RPMI7951 (cell line): ENCODE results near the gene LOXL4. TPM values are rescaled to one million over a fixed set of nuclear protein-coding genes. Genes with fewer than 3 reads are reported as not detected.

Source experiments
- DNase-seq: peaks from one replicate; pipeline ENCODE4 v3.0.0-alpha.2; 2012; ENCODE audit warnings: low read depth
- total RNA-seq: library from RNA; depleted of rRNA; stranded (reverse); fragments of >200 nt; shearing (Covaris generic); gene quantifications from 2 replicates; pipeline ENCODE4 v1.2.3, GENCODE V29; 2014

LOXL4 gene
- total RNA-seq, 1 experiment from 2014 or later: under 0.01 TPM

- no peak for DNase-seq
Observed at GRCh38 chr10:98264378-98265065, 3.5 kb downstream of the LOXL4 start.

- no peak for DNase-seq
Observed at GRCh38 chr10:98263088-98263487, 4.9 kb downstream of the LOXL4 start.

- DNase-seq: peak; percentile 49
Observed at GRCh38 chr10:98262571-98262970, 5.4 kb downstream of the LOXL4 start.

- DNase-seq: no peak
Observed at GRCh38 chr10:98261436-98262277, 6.3 kb downstream of the LOXL4 start.

- no peak for DNase-seq
Observed at GRCh38 chr10:98260752-98261151, 7.2 kb downstream of the LOXL4 start.

GRCh38 chr10:98260350-98260749 lies 7.6 kb downstream of the LOXL4 start:
- DNase-seq: no peak

- no peak for DNase-seq
Observed at GRCh38 chr10:98259606-98260315, 8.2 kb downstream of the LOXL4 start.

- no peak for DNase-seq
Observed at GRCh38 chr10:98258683-98259454, 9.1 kb downstream of the LOXL4 start.

- DNase-seq: no peak
Observed at GRCh38 chr10:98257961-98258360, 10.0 kb downstream of the LOXL4 start.

GRCh38 chr10:98257198-98257597 lies 10.8 kb downstream of the LOXL4 start:
- no peak for DNase-seq

- DNase-seq: no peak
Observed at GRCh38 chr10:98256692-98257091, 11.3 kb downstream of the LOXL4 start.

GRCh38 chr10:98255146-98255877 lies 12.7 kb downstream of the LOXL4 start:
- no peak for DNase-seq

GRCh38 chr10:98254234-98254974 lies 13.6 kb downstream of the LOXL4 start:
- no peak for DNase-seq

GRCh38 chr10:98253499-98253898 lies 14.5 kb downstream of the LOXL4 start:
- DNase-seq: no peak

- no peak for DNase-seq
Observed at GRCh38 chr10:98252464-98252863, 15.5 kb downstream of the LOXL4 start.

- DNase-seq: no peak
Observed at GRCh38 chr10:98251399-98251798, 16.6 kb downstream of the LOXL4 start.

GRCh38 chr10:98249134-98249533 lies 18.9 kb downstream of the LOXL4 start:
- DNase-seq: no peak

- no peak for DNase-seq
Observed at GRCh38 chr10:98248018-98248417, 20.0 kb downstream of the LOXL4 start.

GRCh38 chr10:98246911-98247805 lies 20.8 kb downstream of the LOXL4 start:
- DNase-seq: peak; percentile 61
